ENCODE measurements around the gene FCRL6. TPM values are rescaled to one million over a fixed set of nuclear protein-coding genes. Genes with fewer than 3 reads are reported as not detected.
A peak's percentile ranks its signal among the peaks of the same experiment; 100 is the strongest.

FCRL6 gene
- total RNA-seq, 1 experiment from 2014 or later = not detected

DNA sequence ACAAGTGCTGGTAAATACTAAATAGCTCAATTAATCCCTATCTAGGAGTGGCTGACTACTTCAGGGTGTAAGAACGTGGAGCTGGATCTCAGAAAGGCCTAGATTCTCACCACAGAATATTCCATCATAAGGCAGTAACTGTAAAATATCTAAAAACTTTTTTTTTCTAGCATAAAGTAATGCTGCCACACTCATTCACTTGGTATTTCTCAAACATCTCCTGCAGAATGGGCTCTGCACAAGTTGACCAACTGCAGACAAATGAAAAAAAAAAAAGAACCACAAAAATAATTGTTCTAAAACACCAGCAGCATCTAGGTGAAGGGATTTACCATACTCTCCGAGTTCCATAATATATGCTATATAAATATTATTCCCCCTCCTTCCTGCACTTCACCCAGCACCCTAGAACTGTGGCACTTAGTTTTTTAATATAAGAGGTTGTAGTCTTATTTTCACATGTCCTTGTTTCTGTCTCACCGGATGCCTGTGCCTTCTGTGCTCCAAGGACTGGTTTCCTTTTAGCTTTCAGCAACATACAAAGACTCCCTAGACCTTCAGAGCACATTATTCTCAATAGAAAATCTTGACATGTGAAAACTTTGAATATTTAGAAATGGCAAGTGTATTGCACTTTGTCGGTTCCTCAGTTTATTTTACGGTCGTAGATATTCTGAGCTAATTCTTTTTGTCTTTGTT lies 51.4 kb downstream of the FCRL6 start:
- no peak for DNase-seq
- H3K27ac Mint-ChIP-seq (ENCODE audit: unreplicated experiment) = no peak overlapping the region
- TF ChIP-seq CTCF (IDR thresholded peaks at IDR 0.05; ENCODE audit: insufficient read depth in 1 of 2, low read depth in 1 of 2, low read length in 1 of 2, severe bottlenecking in 1 of 2, unreplicated experiment in 1 of 2) = no peak
- Histone ChIP-seq H3K9me3 (no peaks in the 10 kb centered on the region), H3K4me3 (ENCODE audit: low read depth, low read length) (no peak overlapping the region), H3K4me1 (no peaks in the 10 kb centered on the region), H3K36me3 (ENCODE audit: control insufficient read depth, insufficient read depth, low read length) (no peaks in the 10 kb centered on the region), H3K27me3 (replicated peaks; ENCODE audit: control insufficient read depth, insufficient read depth, low read length) (no peaks in the 10 kb centered on the region; the same call in 1 of the 2 replicates)
- no peaks in the 10 kb centered on the region for H3K36me3 Mint-ChIP-seq (ENCODE audit: insufficient read depth, unreplicated experiment)
- no peaks in the 10 kb centered on the region for H3K9me3 Mint-ChIP-seq (ENCODE audit: unreplicated experiment)
- intact Hi-C loops (cut with micrococcal nuclease; ENCODE audit: unreplicated experiment) = loop anchor here (1.0 to 5.0 kb wide), 2 partner anchors 7 to 54 kb away; no protein-coding TSS in a partner anchor
- CTCF ChIA-PET = no interaction called here
- peaks cover 5% of the 10 kb centered on the region for H3K27me3 Mint-ChIP-seq (ENCODE audit: insufficient read depth, unreplicated experiment)
- BruUV-seq (replicated peaks) = no TSS peak
- POLR2A ChIA-PET = no interaction called here
- peak overlapping the region; percentile 68 for H3K4me3 Mint-ChIP-seq (ENCODE audit: unreplicated experiment)
- peaks cover 12% of the 10 kb centered on the region for H3K4me1 Mint-ChIP-seq (ENCODE audit: low read depth, unreplicated experiment)

- H3K27me3 ChIP-seq (replicated peaks; ENCODE audit: control insufficient read depth, insufficient read depth, low read length) = no peaks in the 10 kb centered on the region; the same call in 1 of the 2 replicates
- peak overlapping the region; percentile 68 for H3K4me3 Mint-ChIP-seq (ENCODE audit: unreplicated experiment)
- no peaks in the 10 kb centered on the region for H3K36me3 Mint-ChIP-seq (ENCODE audit: insufficient read depth, unreplicated experiment)
- H3K9me3 Mint-ChIP-seq (ENCODE audit: unreplicated experiment) = no peaks in the 10 kb centered on the region
- ChIA-PET CTCF (interaction anchor here (0.7 kb wide), 1 partner anchor 95 kb away, joined by 3 read pairs; no protein-coding TSS in a partner anchor), POLR2A (no interaction called here)
- BruUV-seq (replicated peaks) = no TSS peak
- no peak overlapping the region for H3K27ac Mint-ChIP-seq (ENCODE audit: unreplicated experiment)
- no peaks in the 10 kb centered on the region for H3K36me3 ChIP-seq (ENCODE audit: control insufficient read depth, insufficient read depth, low read length)
- peak in 1 of 2 experiments; percentile 42 for DNase-seq
- intact Hi-C loops (cut with micrococcal nuclease; ENCODE audit: unreplicated experiment) = loop anchor here (1.0 to 5.0 kb wide), 2 partner anchors 8 to 53 kb away; no protein-coding TSS in a partner anchor
- H3K4me1 Mint-ChIP-seq (ENCODE audit: low read depth, unreplicated experiment) = peaks cover 8% of the 10 kb centered on the region
- no peaks in the 10 kb centered on the region for H3K9me3 ChIP-seq
- no peaks in the 10 kb centered on the region for H3K4me1 ChIP-seq
- peaks cover 5% of the 10 kb centered on the region for H3K27me3 Mint-ChIP-seq (ENCODE audit: insufficient read depth, unreplicated experiment)
- no peak for TF ChIP-seq CTCF (IDR thresholded peaks at IDR 0.05; ENCODE audit: insufficient read depth in 1 of 2, low read depth in 1 of 2, low read length in 1 of 2, severe bottlenecking in 1 of 2, unreplicated experiment in 1 of 2)
- peak overlapping the region; percentile 49 for H3K4me3 ChIP-seq (ENCODE audit: low read depth, low read length)
Measured at GRCh38 chr1:159854116-159854692, 52.0 kb downstream of the FCRL6 start.

GRCh38 chr1:159854693-159855192 lies 52.6 kb downstream of the FCRL6 start:
- Mint-ChIP-seq H3K27me3 (ENCODE audit: insufficient read depth, unreplicated experiment) (peaks cover 5% of the 10 kb centered on the region), H3K27ac (ENCODE audit: unreplicated experiment) (no peak overlapping the region), H3K9me3 (ENCODE audit: unreplicated experiment) (no peaks in the 10 kb centered on the region), H3K4me3 (ENCODE audit: unreplicated experiment) (peak overlapping the region; percentile 68), H3K4me1 (ENCODE audit: low read depth, unreplicated experiment) (peaks cover 7% of the 10 kb centered on the region), H3K36me3 (ENCODE audit: insufficient read depth, unreplicated experiment) (no peaks in the 10 kb centered on the region)
- ChIA-PET POLR2A (no interaction called here), CTCF (interaction anchor here (0.7 kb wide), 1 partner anchor 96 kb away, joined by 3 read pairs; no protein-coding TSS in a partner anchor)
- no peaks in the 10 kb centered on the region; the same call in 1 of the 2 replicates for H3K27me3 ChIP-seq (replicated peaks; ENCODE audit: control insufficient read depth, insufficient read depth, low read length)
- intact Hi-C loops (cut with micrococcal nuclease; ENCODE audit: unreplicated experiment) = loop anchor here (1.0 to 5.0 kb wide), 2 partner anchors 8 to 53 kb away; no protein-coding TSS in a partner anchor
- H3K36me3 ChIP-seq (ENCODE audit: control insufficient read depth, insufficient read depth, low read length) = no peaks in the 10 kb centered on the region
- peak overlapping the region; percentile 49 for H3K4me3 ChIP-seq (ENCODE audit: low read depth, low read length)
- BruUV-seq (replicated peaks) = no TSS peak
- peak in 1 of 2 experiments; percentile 63 for DNase-seq
- no peaks in the 10 kb centered on the region for H3K9me3 ChIP-seq
- H3K4me1 ChIP-seq = no peaks in the 10 kb centered on the region
- TF ChIP-seq CTCF (IDR thresholded peaks at IDR 0.05; ENCODE audit: insufficient read depth in 1 of 2, low read depth in 1 of 2, low read length in 1 of 2, severe bottlenecking in 1 of 2, unreplicated experiment in 1 of 2) = no peak

Data from Caco-2 (cell line).